Keratinocyte (primary cell): ENCODE results near the gene SELENOV. TPM values are rescaled to one million over a fixed set of nuclear protein-coding genes. Genes with fewer than 3 reads are reported as not detected.

ENCODE experiments used
- DNase-seq: peaks from one replicate; pipeline ENCODE4 v3.0.0-alpha.2; 2011; ENCODE audit warnings: low read depth, missing footprints, low spot score
- FAIRE-seq: peaks from 2 replicates; lab custom pipeline; 2011; peaks lifted over from hg19 to GRCh38; lab: Jason Lieb, UNC
- H2AFZ ChIP-seq: 2 replicates; pipeline ENCODE4 v1.6.0; 2012; ENCODE audit warnings: low read length, control low read depth, inconsistent platforms; ENCODE audit not compliant: control insufficient read depth
- H3K27ac ChIP-seq: 2 replicates; pipeline ENCODE4 v1.5.1; 2011; ENCODE audit warnings: low read length; ENCODE audit not compliant: control insufficient read depth, insufficient read depth
- H3K27me3 ChIP-seq: 3 replicates; pipeline ENCODE4 v1.6.0; 2011; ENCODE audit warnings: low read length; ENCODE audit not compliant: control insufficient read depth, insufficient read depth; ENCODE audit errors: extremely low read depth
- H3K36me3 ChIP-seq, 2 experiments: 2 replicates in 1 of 2; 3 replicates in 1 of 2; pipeline ENCODE4 v1.5.1; 2011; ENCODE audit warnings: low read length in 2 of 2, mild to moderate bottlenecking in 1 of 2; ENCODE audit not compliant: control insufficient read depth in 2 of 2, insufficient read depth in 2 of 2; ENCODE audit errors: extremely low read depth in 1 of 2
- H3K4me1 ChIP-seq: 3 replicates; pipeline ENCODE4 v1.5.1; 2011; ENCODE audit warnings: low read length; ENCODE audit not compliant: control insufficient read depth, insufficient read depth; ENCODE audit errors: extremely low read depth
- H3K4me2 ChIP-seq: 3 replicates; pipeline ENCODE4 v1.6.0; 2011; ENCODE audit warnings: low read depth, low read length; ENCODE audit not compliant: control insufficient read depth, insufficient read depth; ENCODE audit errors: extremely low read depth
- H3K4me3 ChIP-seq, 3 experiments: fragments of 200-600 bp in 1 of 3; sonication (generic) in 1 of 3; 2 replicates in 2 of 3; 3 replicates in 1 of 3; pipeline ENCODE4 v1.5.1; 2011 to 2016; ENCODE audit warnings: low read length in 3 of 3, mild to moderate bottlenecking in 3 of 3, control low read depth in 2 of 3, inconsistent platforms in 1 of 3, low read depth in 1 of 3, mixed read lengths in 1 of 3, mixed run types in 1 of 3, moderate library complexity in 1 of 3; ENCODE audit not compliant: control insufficient read depth in 2 of 3, insufficient read depth in 2 of 3; ENCODE audit errors: extremely low read depth in 1 of 3
- H3K79me2 ChIP-seq: 2 replicates; pipeline ENCODE4 v1.6.0; 2012; ENCODE audit warnings: low read length; ENCODE audit not compliant: control insufficient read depth, insufficient read depth
- H3K9ac ChIP-seq: 3 replicates; pipeline ENCODE4 v1.6.0; 2011; ENCODE audit warnings: low read length; ENCODE audit not compliant: control insufficient read depth, insufficient read depth; ENCODE audit errors: extremely low read depth
- H3K9me1 ChIP-seq: 3 replicates; pipeline ENCODE4 v1.6.0; 2011; ENCODE audit warnings: low read length; ENCODE audit not compliant: control insufficient read depth, insufficient read depth; ENCODE audit errors: extremely low read depth
- H3K9me3 ChIP-seq: 2 replicates; pipeline ENCODE4 v1.5.1; 2012; ENCODE audit warnings: low read depth, low read length; ENCODE audit not compliant: control insufficient read depth
- H4K20me1 ChIP-seq: 3 replicates; pipeline ENCODE4 v1.6.0; 2011; ENCODE audit warnings: low read length; ENCODE audit not compliant: control insufficient read depth, insufficient read depth; ENCODE audit errors: extremely low read depth
- CTCF ChIP-seq, 3 experiments: IDR thresholded peaks in 1 of 3; conservative IDR thresholded peaks in 1 of 3; optimal IDR thresholded peaks in 1 of 3; 2 replicates in 2 of 3; 3 replicates in 1 of 3; pipeline versions ENCODE3 to v1.5.1; 2011; ENCODE audit warnings: low read length in 3 of 3, mild to moderate bottlenecking in 3 of 3, moderate library complexity in 2 of 3, control low read depth in 1 of 3, inconsistent platforms in 1 of 3; ENCODE audit not compliant: insufficient read depth in 2 of 3; ENCODE audit errors: extremely low read depth in 1 of 3
- EZH2 ChIP-seq: IDR thresholded peaks from one replicate; pipeline ENCODE4 v1.6.1; 2012; ENCODE audit warnings: inconsistent platforms, mild to moderate bottlenecking, low read length, moderate library complexity
- dilution Hi-C: fragments of 300-500 bp; cut with MboI; formaldehyde crosslinking; loops from one replicate; pipeline ENCODE4 v1.7.0; 2020; ENCODE audit warnings: low sequenced_read_pairs; ENCODE audit not compliant: extremely low pct_ligation_motif_present
- polyA plus RNA-seq, 5 experiments: library from polyadenylated mRNA; depleted of rRNA in 3 of 5; stranded (reverse) in 3 of 5; stranded (forward) in 1 of 5; unstranded in 1 of 5; fragments of >200 nt; gene quantifications; 1 replicate in 1 of 5; 2 replicates in 3 of 5; 3 replicates in 1 of 5; pipeline versions ENCODE4 v1.2.1 to v1.2.3, GENCODE V29; 2011 to 2012; ENCODE audit warnings: missing spikeins in 2 of 5, low read depth in 1 of 5, low replicate concordance in 1 of 5

Gene SELENOV
- polyA plus RNA-seq, 1 donor (not counting 4 experiments of a cell fraction or from before 2014, with no cell fraction given) = not detected

GRCh38 chr19:39469567-39469966 is 45.4 kb upstream of the SELENOV start:
- TF ChIP-seq CTCF (optimal IDR thresholded peaks at IDR 0.05 in 1 of 3, IDR thresholded peaks at IDR 0.05 in 1 of 3, conservative IDR thresholded peaks at IDR 0.05 in 1 of 3; ENCODE audit: extremely low read depth in 1 of 3, insufficient read depth in 2 of 3, low read length in 3 of 3) (no peak), EZH2 (no peak)
- dilution Hi-C loops = no loop called here
- H3K27ac ChIP-seq = no peak overlapping the region
- H3K4me1 ChIP-seq = no peaks in the 10 kb centered on the region
- H3K27me3 ChIP-seq = no peaks in the 10 kb centered on the region
- H3K4me3 ChIP-seq = no peak overlapping the region
- H3K9me3 ChIP-seq = no peaks in the 10 kb centered on the region
- no peak overlapping the region for H3K4me2 ChIP-seq
- no peaks in the 10 kb centered on the region for H3K9me1 ChIP-seq
- H4K20me1 ChIP-seq = no peaks in the 10 kb centered on the region
- H3K79me2 ChIP-seq = peaks cover 2% of the 10 kb centered on the region
- H3K9ac ChIP-seq = no peak overlapping the region
- DNase-seq (no peak), FAIRE-seq (no peak)
- H3K36me3 ChIP-seq = peaks cover 65 to 80% of the 10 kb centered on the region in 2 experiments
- H2AFZ ChIP-seq = no peak overlapping the region

- H3K4me1 ChIP-seq = no peaks in the 10 kb centered on the region
- no peak overlapping the region for H2AFZ ChIP-seq
- H3K4me3 ChIP-seq = no peak overlapping the region
- dilution Hi-C loops = no loop called here
- peaks cover 63 to 80% of the 10 kb centered on the region in 2 experiments for H3K36me3 ChIP-seq
- no peak overlapping the region for H3K4me2 ChIP-seq
- H3K9me3 ChIP-seq = no peaks in the 10 kb centered on the region
- H3K27ac ChIP-seq = no peak overlapping the region
- DNase-seq (no peak), FAIRE-seq (no peak)
- no peaks in the 10 kb centered on the region for H3K27me3 ChIP-seq
- no peaks in the 10 kb centered on the region for H3K79me2 ChIP-seq
- no peaks in the 10 kb centered on the region for H4K20me1 ChIP-seq
- TF ChIP-seq EZH2 (no peak), CTCF (optimal IDR thresholded peaks at IDR 0.05 in 1 of 3, IDR thresholded peaks at IDR 0.05 in 1 of 3, conservative IDR thresholded peaks at IDR 0.05 in 1 of 3; ENCODE audit: extremely low read depth in 1 of 3, insufficient read depth in 2 of 3, low read length in 3 of 3) (no peak)
- no peaks in the 10 kb centered on the region for H3K9me1 ChIP-seq
- H3K9ac ChIP-seq = no peak overlapping the region
Observed at GRCh38 chr19:39470724-39471339, 44.1 kb upstream of the SELENOV start.
